ENCODE measurements around the gene GPR137. TPM values are rescaled to one million over a fixed set of nuclear protein-coding genes. Genes with fewer than 3 reads are reported as not detected.

Gene GPR137
- total RNA-seq, 1 donor from 2014 or later, result 12.1 TPM

GRCh38 chr11:64264371-64264852, 21.2 kb upstream of the GPR137 start:
- no peak for DNase-seq

DNA sequence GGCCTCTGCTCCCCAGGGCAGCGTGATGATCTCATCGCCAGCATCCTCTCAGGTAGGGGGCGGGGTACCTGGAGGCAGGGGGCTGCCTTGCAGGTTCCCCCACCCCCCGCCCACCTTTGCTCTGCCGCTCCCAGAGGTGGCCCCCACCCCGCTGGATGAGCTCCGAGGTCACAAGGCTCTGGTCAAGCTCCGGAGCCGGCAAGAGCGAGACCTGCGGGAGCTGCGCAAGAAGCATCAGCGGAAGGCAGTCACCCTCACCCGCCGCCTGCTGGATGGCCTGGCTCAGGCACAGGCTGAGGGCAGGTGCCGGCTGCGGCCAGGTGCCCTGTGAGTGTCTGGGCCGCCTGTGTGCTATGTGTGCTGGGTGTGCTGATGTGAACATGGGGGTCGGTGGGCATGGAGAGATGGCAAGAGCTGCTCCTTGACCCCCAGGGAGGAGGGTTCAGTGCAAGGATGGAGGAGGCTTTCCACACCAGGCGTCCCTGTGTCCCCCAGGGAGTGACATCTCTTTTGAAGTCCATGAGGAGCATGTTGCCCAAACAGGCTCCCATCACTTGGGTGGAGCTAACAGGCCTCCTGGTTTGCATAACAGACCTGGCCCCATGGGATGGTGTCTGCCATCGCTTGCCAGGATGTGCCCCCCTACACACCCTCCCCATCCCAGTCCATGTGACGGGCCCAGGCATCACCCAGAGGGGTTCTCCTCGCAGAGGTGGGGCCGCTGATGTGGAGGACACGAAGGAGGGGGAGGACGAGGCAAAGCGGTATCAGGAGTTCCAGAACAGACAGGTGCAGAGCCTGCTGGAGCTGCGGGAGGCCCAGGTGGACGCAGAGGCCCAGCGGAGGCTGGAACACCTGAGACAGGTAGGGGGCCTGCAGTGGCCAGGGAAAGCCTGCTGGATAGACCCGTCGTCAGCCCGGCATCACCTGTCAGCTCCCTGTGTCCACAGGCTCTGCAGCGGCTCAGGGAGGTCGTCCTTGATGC, 20.2 kb upstream of the GPR137 start:
- no peak for DNase-seq

DNA sequence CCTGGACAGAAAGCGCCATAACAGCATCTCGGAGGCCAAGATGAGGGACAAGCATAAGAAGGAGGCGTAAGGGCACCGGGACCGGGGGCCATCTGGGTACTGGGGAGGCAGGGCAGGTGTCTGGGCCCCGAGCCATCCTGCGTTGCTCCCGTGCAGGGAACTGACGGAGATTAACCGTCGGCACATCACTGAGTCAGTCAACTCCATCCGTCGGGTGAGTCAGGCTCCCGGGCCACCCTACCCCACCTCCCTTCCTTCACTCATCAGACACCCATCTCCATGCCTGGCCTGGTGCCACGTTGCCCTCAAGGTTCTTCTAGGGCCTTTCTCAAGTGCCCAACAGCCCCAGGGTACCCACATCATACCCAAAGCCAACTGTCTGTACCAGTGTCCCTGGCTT, 19.3 kb upstream of the GPR137 start:
- peak; percentile 39 for DNase-seq

- DNase-seq, result peak; percentile 25
Measured at GRCh38 chr11:64267207-64267945, 18.3 kb upstream of the GPR137 start.

DNA sequence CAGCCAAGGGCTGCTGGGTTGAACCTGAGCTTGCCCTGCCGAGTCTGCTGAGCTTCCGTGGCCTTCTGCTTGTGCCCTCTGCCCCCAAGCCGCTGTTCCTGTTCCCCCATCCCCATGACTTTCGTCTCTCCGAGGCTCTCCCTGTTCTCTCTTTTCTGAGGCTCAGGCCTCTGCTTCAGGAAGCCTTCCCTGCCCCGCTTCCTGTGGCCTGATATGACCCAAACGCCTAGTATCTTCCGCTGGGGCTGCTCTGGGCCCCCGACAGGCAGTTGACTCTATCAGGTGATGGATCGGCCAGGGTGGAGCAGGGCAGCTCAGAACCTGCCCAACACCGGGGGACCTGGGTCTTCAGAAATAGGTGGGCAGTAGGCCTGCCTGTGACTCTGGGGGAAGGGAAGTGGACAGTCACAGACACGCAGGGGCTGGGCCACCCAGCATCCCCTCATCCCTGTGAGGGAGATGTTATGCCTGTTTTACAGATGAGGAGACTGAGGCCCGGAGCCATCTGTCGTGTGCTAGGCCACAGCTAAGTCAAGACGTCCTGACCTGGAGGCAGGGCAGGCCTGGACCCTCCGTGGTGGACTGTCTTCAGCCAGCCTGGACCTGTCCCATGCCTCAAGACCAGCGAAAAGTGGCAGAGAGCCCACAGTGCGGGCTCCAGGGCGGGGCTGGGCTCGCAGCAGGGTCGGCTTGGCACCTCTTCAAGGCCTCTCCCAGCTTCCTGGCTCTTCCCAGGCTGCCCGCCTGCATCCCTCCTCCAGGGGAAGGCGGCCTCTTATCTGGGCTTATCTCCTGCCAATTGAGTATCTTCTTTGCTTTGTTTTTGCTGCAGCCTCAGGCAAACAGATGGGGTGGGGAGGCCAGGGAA, 17.4 kb upstream of the GPR137 start:
- DNase-seq, result peak; percentile 66

DNA sequence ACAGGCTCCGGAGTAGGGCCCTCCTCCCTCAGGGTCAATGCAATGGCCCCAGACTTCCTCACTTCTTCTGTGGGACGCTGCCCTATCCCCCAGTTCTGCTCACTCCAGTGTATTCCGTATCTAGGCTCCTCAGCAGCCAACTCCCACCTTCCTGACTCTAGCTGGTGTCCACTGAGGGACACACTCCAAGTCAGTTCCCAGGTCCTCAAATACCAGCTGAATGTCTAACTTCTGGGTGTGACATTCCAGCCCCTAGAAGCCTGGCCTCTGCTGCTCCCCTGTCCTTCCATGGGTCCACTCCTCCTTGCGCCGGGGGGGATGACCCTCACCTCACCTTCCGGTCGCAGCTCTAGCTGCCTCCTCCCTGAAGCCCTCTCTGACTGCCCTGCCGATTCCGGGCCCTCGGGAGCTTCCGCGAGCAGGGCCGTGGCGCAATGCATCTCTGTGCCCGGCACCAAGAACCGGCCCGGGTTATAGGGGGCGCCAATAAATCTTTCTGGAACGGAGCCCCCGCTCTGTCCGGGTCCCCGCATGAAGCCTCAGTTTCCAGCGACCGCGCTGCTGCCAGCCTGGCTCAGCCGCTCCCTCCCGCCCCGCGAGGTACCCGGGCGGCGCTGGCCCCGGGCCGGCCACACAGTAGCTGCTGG, 16.6 kb upstream of the GPR137 start:
- DNase-seq, result peak; percentile 63

DNA sequence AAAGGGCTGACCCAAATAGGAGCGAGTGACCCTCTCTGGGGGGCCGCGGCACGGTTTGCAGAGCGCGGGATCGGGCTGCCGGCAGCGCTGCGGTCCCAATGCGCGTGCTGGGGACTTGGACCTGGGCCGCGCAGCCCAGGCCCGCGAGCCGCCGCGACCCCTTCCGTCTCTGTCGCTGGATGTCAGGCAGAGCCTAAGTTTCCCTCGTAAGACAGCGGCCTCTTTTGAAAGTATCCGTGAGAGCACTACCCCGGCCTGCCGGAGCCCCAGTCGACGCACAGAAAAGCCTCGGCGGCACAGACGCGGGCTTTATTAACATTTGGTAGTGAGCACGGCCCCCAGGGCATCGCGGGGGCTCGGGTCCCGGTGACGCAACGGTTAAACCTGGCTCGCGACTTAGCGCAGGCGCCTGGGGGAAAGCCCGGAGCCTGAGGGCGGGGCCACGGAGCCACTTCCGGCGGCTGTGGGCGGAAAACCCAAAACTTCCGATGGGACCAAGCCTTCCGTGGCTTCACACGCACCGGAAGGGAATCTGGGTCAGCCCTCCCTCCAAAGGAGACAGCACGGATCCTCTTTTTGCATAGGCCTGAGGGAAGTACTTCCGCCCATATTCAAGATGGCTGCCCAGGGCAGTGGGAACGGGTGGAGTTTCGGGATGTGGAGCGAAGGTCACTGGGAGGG, 16.0 kb upstream of the GPR137 start:
- DNase-seq, result peak; percentile 100

GRCh38 chr11:64275031-64275800, 10.4 kb upstream of the GPR137 start:
- DNase-seq, result no peak

DNA sequence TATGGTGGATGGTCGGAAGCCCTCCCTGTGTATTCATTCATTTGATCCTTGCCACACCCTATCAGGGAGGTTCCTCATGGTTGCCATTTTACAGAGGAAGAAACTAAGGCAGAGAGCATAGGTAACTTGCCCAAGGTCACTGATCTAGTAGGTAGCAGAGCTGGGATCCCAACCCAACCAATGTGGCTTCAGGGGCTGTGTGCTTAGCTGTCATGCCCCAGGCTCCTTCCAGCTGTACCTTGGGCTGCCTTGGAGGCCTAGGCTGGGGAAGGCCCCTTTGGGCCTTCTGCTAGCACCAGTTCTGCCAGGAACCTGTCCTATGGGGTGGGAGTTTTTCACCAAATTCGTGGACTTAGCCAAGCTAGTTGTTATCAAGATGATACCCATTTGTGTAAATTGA, 9.8 kb upstream of the GPR137 start:
- DNase-seq, result no peak

DNA sequence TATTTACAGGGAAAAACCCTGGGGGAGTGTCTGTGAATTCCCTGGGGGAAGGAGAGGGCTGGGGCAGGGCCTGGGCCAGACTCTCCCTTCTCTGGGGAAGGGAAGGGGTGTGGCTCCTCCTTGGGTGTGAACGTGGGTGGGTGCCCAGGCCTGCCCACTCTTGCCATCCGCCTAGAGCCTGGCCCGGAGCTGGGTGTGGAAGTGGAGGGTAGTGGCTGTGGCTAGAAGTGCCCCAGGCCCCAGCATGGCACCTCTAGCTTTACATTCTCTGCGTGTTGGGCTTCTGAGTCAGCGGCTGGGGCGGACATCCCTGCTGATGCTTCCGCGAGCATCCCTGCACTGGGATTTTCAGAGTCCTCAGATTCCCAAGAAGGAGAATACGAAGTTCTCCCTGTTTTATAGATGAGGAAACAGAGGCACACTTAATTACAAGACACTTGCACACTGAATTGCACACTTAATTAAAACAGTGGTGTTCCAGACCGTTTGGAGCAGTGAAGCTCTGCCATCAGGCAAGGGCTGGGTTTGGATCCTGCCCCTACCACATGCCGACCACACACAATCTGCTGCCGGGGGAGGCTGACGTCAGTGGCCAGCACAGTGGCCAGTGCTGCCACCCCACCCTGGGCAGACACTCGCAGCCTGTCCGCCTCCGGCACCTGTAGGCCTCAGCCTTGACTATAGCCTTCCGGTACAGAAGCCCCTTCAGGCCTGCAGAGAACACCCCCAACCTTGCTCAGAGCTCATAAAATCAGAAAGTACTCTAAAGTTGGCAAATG, 8.8 kb upstream of the GPR137 start:
- DNase-seq, result no peak

DNA sequence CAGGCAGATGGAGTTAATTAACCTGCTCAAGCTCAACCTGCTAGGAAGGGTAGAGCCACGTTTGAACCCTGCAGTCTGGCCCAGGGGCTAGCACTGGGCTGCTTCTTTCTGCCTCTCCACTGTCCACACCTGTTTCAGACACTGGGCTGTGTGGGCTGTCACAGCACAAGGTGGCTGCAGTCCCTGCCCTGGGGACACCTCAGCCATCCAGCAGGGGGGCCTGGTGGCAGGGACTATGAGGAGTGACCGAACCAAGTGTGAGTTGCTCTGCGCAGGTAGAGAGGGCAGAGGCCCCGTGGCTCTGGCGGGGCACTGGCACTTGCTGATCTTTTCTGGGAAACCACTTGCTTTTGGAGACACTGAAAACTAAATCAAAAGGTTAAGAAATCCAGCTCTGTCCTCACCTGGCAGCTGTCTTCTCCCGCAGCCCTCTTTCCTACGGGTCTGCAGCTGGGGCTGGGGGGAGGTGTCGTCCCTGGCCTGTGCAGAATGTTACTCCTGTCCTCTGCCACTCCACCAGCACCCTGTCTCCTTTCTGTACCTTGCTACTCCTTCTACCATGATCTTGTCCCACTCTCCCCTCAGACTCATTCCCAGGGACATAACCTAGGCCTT, 7.0 kb upstream of the GPR137 start:
- no peak for DNase-seq

DNA sequence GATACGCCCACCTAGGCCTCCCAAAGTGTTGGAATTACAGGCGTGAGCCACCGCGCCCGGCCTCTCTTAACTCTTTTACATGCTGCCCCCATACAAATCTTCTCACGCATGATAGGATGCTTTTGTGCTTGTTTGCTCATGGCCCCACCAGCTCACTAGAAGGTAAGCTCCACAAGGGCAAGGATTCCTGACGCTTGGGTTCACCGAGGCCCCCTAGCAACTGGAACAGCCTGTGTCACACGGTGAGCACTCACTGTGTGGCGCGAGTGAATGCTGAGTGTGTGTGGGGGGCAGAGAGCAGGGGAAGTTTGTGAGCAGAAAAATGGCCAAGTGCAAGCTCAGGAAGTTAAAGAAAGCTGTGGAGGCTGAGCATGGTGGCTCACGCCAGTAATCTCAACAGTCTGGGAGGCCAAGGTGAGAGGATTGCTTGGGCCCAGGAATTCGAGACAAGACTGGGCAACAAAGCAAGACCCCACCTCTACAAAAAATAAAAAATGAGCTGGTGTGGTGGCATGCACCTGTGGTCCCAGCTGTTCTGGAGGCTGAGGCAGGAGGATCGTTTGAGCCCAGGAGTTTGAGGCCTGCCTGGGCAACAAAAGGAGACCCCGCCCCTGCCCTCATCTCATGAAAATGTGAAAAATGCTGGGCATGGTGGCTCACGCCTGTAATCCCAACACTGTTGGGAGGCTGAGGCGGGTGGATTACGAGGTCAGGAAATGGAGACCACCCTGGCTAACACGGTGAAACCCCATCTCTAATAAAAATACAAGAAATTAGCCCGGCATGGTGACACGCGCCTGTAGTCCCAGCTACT, 3.5 kb upstream of the GPR137 start:
- no peak for DNase-seq

GRCh38 chr11:64283092-64283491, 2.6 kb upstream of the GPR137 start:
- no peak for DNase-seq

- peak; percentile 94 for DNase-seq
Measured at GRCh38 chr11:64284048-64284961, 1.3 kb upstream of the GPR137 start, which contains the start of gene BAD. Gene BAD (minus strand): TSS chr11:64284665. CDS start chr11:64284368, 297 bp downstream.

DNA sequence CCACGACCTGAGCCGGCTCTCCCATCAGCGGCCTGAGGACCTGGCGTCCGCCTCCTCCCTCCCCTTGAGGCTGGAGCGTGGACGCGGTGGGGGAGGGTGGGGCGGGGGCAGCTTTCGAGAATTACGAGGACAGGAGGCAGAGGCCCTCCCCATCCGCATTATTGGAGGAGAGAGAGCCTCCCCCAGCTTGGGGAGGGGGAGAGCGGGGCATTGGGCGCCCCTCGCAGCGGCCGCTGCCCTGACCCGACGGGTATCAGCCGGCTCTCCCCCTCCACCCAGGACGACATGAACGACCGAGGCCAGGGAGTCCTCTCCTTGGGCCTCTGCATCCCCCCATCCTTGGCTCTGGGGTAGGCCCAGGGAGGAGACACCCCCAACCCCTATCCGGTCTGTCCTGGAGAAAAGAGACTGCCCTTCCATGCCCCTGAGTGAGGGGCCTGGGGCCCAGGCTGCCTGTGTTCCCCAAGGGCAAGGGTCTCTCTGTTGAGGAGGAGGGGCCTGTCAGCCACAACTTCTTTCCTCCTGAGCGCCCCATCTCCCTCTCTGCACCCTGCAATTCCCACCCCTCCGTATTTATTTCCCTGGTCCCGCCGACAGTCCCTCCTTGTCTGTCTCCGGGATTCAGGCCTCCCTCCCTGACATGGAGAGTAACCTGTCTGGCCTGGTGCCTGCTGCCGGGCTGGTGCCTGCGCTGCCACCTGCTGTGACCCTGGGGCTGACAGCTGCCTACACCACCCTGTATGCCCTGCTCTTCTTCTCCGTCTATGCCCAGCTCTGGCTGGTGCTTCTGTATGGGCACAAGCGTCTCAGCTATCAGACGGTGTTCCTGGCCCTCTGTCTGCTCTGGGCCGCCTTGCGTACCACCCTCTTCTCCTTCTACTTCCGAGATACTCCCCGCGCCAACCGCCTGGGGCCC, 495 bp downstream of the GPR137 start:
- peak; percentile 29 for DNase-seq

- no peak for DNase-seq
Measured at GRCh38 chr11:64286801-64287159, 1.1 kb downstream of the GPR137 start.
